T-helper 2 cell (primary cell): ENCODE data around the gene TBC1D9.

Source experiments
- DNase-seq, 5 experiments: peaks; one replicate each; pipeline versions ENCODE4 v3.0.0 to v3.0.0-alpha.2; 2012 to 2022

TBC1D9 gene

GRCh38 chr4:140609548-140610425 is 146.4 kb downstream of the TBC1D9 start:
- DNase-seq, result peak in 1 of 5 experiments; percentile 67

GRCh38 chr4:140607852-140608251 is 148.3 kb downstream of the TBC1D9 start:
- no peak for DNase-seq

- no peak for DNase-seq
These were observed 151.6 kb downstream of the TBC1D9 start for GRCh38 chr4:140604544-140604943.

GRCh38 chr4:140603286-140603685 is 152.9 kb downstream of the TBC1D9 start:
- DNase-seq, result no peak

- no peak for DNase-seq
These were observed 153.5 kb downstream of the TBC1D9 start for GRCh38 chr4:140602714-140603113.

GRCh38 chr4:140600408-140600807 is 155.8 kb downstream of the TBC1D9 start:
- DNase-seq, result no peak

GRCh38 chr4:140595065-140595464 is 161.1 kb downstream of the TBC1D9 start:
- peak in 1 of 5 experiments; percentile 74 for DNase-seq

- no peak for DNase-seq
These were observed 171.7 kb downstream of the TBC1D9 start for GRCh38 chr4:140584439-140584838.

GRCh38 chr4:140581078-140581477 is 175.1 kb downstream of the TBC1D9 start:
- DNase-seq, result no peak

- DNase-seq, result no peak
These were observed 176.9 kb downstream of the TBC1D9 start for GRCh38 chr4:140579278-140579677.

- DNase-seq, result no peak
These were observed 180.7 kb downstream of the TBC1D9 start for GRCh38 chr4:140575489-140575888.

- DNase-seq, result no peak
These were observed 184.6 kb downstream of the TBC1D9 start for GRCh38 chr4:140571620-140572019.
